K562 (cell line): ENCODE data around the gene TUT1. TPM values are rescaled to one million over a fixed set of nuclear protein-coding genes. Genes with fewer than 3 reads are reported as not detected.
A peak's percentile ranks its signal among the peaks of the same experiment; 100 is the strongest.

Experiments used
- ARHGAP35 ChIP-seq: fragments of 450-650 bp; IDR thresholded peaks from 2 replicates; pipeline ENCODE4 v1.6.1; 2018; ENCODE audit not compliant: partially characterized antibody
- BCL6 ChIP-seq: fragments of 250-450 bp; sonication (Bioruptor Pico); IDR thresholded peaks from 2 replicates; pipeline ENCODE4 v1.4.0; 2020
- CBFA2T3 ChIP-seq: fragments of 450-650 bp; IDR thresholded peaks from 2 replicates; pipeline ENCODE4 v1.6.1; 2017
- CSDE1 ChIP-seq, 2 experiments: fragments of 450-650 bp; IDR thresholded peaks; 2 replicates each; pipeline ENCODE4 v1.6.1; 2016; ENCODE audit warnings: mild to moderate bottlenecking in 1 of 2
- FOXA3 ChIP-seq, 2 experiments: fragments of 450-650 bp in 1 of 2; sonication (generic) in 1 of 2; formaldehyde crosslinking; IDR thresholded peaks in 1 of 2; conservative IDR thresholded peaks in 1 of 2; 2 replicates each; pipeline versions ENCODE4 v1.4.0 to v1.8.0; 2020 to 2022; ENCODE audit warnings: mild to moderate bottlenecking in 2 of 2, missing genetic modification reagents in 1 of 2
- FOXJ3 ChIP-seq: sonication (generic); formaldehyde crosslinking; IDR thresholded peaks from 2 replicates; pipeline ENCODE4 v1.4.0; 2020; ENCODE audit warnings: mild to moderate bottlenecking, missing genetic modification reagents
- HDAC1 ChIP-seq, 2 experiments: fragments of 450-650 bp; IDR thresholded peaks; 2 replicates each; pipeline ENCODE4 v1.6.1; 2016 to 2017; ENCODE audit warnings: inconsistent platforms in 1 of 2, mild to moderate bottlenecking in 1 of 2, moderate library complexity in 1 of 2
- POLR2B ChIP-seq: fragments of 450-650 bp; IDR thresholded peaks from 2 replicates; pipeline ENCODE4 v1.6.1; 2018; ENCODE audit warnings: low read depth; ENCODE audit not compliant: partially characterized antibody
- RBM25 ChIP-seq: fragments of 200-400 bp; formaldehyde crosslinking; IDR thresholded peaks from 2 replicates; pipeline ENCODE4 v1.6.1; 2018; ENCODE audit warnings: low read length, low read depth, moderate library complexity; ENCODE audit not compliant: severe bottlenecking
- SNIP1 ChIP-seq: fragments of 450-650 bp; IDR thresholded peaks from 2 replicates; pipeline ENCODE4 v1.7.1; 2017; ENCODE audit warnings: low read depth, mild to moderate bottlenecking
- SOX6 ChIP-seq: fragments of 450-650 bp; IDR thresholded peaks from 2 replicates; pipeline ENCODE4 v1.6.1; 2014; ENCODE audit warnings: mild to moderate bottlenecking
- TRIM24 ChIP-seq, 2 experiments: fragments of 450-650 bp; IDR thresholded peaks; 2 replicates each; pipeline ENCODE4 v1.6.1; 2016
- ZNF699 ChIP-seq: fragments of 250-450 bp; sonication (Bioruptor Pico); IDR thresholded peaks from 2 replicates; pipeline ENCODE4 v1.8.0; 2021; ENCODE audit warnings: mild to moderate bottlenecking, moderate library complexity; ENCODE audit not compliant: insufficient replicate concordance
- ZNF76 ChIP-seq: fragments of 250-450 bp; sonication (Bioruptor Pico); IDR thresholded peaks from 2 replicates; pipeline ENCODE4 v1.4.0; 2020; ENCODE audit warnings: mild to moderate bottlenecking, moderate library complexity, borderline replicate concordance
- polyA plus RNA-seq, 8 experiments: library from polyadenylated mRNA; depleted of rRNA in 4 of 8; stranded (reverse) in 5 of 8; unstranded in 3 of 8; fragments of >200 nt; fragmentation: Nextera tagmentation in 2 of 8; fragmentation: Illumina TruSeq in 1 of 8; extraction: Ambion mirVana in 2 of 8; extraction: Trizol in 1 of 8; gene quantifications; 2 replicates each; pipeline versions ENCODE4 v1.2.1 to v1.2.3, GENCODE V29; 2011 to 2014; ENCODE audit warnings: inconsistent platforms in 1 of 8, missing spikeins in 1 of 8
- total RNA-seq, 7 experiments: library from RNA; depleted of rRNA in 6 of 7; stranded (reverse); fragments of >200 nt in 6 of 7; fragmentation: Illumina TruSeq in 2 of 7; extraction: Trizol in 2 of 7; gene quantifications; 2 replicates each; pipeline versions ENCODE4 v1.2.1 to v1.2.3, GENCODE V29; 2011 to 2021; ENCODE audit warnings: low replicate concordance in 1 of 7
- TF ChIP-seq, protein P1 (sequence below), 2 experiments: fragments of 450-650 bp; IDR thresholded peaks; 2 replicates each; pipeline ENCODE4 v1.6.1; 2016; ENCODE audit warnings: mild to moderate bottlenecking in 2 of 2, borderline replicate concordance in 1 of 2, low read depth in 1 of 2, moderate library complexity in 1 of 2
- TF ChIP-seq, protein P2 (sequence below): sonication (generic); formaldehyde crosslinking; IDR thresholded peaks from 2 replicates; pipeline ENCODE4 v1.8.1; 2023; ENCODE audit warnings: mild to moderate bottlenecking, missing genetic modification reagents

The TUT1 gene
- total and polyA plus RNA-seq, 9 of the 15 experiments (the other 6 are each of a cell fraction or from before 2014, with no cell fraction given) = 0.66 to 44.3 (median 15.7) TPM

DNA sequence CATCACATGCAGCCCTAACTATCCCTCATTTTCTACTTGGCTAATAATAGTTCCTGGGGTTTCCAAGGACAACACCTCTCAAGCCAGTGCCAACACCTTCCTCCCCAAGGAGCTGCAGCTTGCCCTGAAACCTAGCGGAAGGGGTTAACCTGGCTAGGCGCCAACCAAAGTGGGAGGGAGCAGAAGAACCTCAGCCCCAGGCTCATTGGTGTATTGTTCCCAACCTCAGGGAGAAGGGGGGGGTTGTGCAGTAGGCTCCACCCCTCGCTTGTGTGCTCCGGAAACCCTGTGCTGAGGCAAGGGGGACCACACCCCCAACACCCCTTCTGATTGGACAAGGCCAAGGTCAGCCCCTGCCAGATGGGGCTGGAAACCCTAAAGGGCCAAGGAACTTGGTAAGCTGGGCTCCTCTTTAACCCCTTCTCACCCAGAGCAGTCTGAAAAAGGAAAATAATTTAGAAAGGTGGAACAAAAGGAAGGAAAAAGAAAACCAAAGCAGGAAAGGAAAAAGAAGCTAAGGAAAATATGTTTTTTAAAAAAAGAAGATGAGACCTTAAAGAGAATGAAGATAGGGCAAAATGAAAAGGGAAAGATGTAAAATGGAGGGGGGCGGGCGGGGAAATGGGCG lies 7.9 kb upstream of the TUT1 start (continued):
- TF ChIP-seq RBM25 (peak; percentile 55), POLR2B (no peak), FOXA3 (CRISPR knock-in tag; conservative IDR thresholded peaks at IDR 0.05 in 1 of 2, IDR thresholded peaks at IDR 0.05 in 1 of 2) (no peak), CBFA2T3 (peak; percentile 14; the same call in 1 of the 2 replicates), BCL6 (CRISPR knock-in tag) (no peak), HDAC1 (IDR thresholded peaks at IDR 0.05) (peak; percentile 64 to 65; a peak in 2 of 4 replicates), TRIM24 (IDR thresholded peaks at IDR 0.05) (0 out of 4 replicates have a peak, but pooled peaks have one; percentile 6 to 15), ZNF699 (CRISPR knock-in tag) (no peak), SNIP1 (no peak), ZNF76 (no peak), FOXJ3 (CRISPR knock-in tag) (no peak), CSDE1 (IDR thresholded peaks at IDR 0.05) (0 out of 4 replicates have a peak, but pooled peaks of 1 of the 2 experiments have one; percentile 50), SOX6 (peak; percentile 70), ARHGAP35 (no peak)
- TF ChIP-seq, protein P1, sequence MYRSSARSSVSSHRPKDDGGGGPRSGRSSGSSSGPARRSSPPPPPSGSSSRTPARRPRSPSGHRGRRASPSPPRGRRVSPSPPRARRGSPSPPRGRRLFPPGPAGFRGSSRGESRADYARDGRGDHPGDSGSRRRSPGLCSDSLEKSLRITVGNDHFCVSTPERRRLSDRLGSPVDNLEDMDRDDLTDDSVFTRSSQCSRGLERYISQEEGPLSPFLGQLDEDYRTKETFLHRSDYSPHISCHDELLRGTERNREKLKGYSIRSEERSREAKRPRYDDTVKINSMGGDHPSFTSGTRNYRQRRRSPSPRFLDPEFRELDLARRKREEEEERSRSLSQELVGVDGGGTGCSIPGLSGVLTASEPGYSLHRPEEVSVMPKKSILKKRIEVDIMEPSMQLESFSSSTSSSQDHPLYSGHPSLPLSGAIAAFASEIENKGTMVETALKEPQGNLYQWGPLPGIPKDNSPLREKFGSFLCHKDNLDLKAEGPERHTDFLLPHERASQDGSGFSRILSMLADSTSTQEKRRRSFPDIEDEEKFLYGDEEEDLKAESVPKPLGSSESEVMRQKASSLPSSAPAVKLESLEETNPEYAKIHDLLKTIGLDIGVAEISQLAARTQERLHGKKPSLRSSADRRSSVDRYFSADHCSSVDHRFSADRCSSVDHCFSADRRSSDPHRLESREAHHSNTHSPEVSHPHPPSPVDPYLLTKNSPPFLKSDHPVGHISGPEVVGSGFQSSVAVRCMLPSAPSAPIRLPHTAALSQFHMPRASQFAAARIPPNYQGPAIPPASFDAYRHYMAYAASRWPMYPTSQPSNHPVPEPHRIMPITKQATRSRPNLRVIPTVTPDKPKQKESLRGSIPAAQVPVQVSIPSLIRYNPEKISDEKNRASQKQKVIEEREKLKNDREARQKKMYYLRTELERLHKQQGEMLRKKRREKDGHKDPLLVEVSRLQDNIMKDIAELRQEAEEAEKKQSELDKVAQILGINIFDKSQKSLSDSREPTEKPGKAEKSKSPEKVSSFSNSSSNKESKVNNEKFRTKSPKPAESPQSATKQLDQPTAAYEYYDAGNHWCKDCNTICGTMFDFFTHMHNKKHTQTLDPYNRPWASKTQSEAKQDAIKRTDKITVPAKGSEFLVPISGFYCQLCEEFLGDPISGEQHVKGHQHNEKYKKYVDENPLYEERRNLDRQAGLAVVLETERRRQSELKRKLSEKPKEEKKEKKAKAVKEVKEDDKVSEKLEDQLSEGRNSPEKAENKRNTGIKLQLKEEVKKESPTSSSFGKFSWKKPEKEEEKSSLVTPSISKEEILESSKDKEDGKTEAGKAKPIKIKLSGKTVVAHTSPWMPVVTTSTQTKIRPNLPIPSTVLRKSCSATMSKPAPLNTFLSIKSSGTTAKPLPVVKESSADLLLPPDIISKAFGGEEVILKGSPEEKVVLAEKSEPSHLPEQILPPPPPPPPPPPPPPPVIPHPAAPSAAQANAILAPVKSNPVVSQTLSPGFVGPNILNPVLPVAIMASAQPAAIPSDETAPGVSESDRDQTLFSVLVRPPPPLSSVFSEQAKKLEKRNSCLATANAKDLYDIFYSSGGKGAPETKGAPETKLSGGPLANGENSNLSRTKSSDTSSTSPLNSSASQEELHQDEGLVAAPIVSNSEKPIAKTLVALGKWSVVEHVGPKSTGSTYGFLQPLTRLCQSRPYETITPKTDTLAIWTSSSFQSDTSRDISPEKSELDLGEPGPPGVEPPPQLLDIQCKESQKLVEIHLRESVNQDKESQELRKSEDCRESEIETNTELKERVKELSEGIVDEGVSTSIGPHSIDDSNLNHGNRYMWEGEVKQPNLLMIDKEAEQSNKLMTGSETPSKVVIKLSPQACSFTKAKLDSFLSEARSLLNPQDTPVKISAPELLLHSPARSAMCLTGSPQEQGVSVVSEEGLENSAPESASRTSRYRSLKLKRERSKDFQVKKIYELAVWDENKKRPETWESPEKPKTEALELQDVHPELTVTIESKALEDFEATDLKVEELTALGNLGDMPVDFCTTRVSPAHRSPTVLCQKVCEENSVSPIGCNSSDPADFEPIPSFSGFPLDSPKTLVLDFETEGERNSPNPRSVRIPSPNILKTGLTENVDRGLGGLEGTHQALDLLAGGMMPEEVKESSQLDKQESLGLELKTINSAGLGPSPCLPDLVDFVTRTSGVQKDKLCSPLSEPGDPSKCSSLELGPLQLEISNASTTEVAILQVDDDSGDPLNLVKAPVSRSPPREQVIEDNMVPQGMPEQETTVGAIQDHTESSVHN (IDR thresholded peaks at IDR 0.05; ENCODE audit: borderline replicate concordance in 1 of 2, low read depth in 1 of 2) = 0 out of 4 replicates have a peak, but pooled peaks of 1 of the 2 experiments have one; percentile 28
- TF ChIP-seq, protein P2, sequence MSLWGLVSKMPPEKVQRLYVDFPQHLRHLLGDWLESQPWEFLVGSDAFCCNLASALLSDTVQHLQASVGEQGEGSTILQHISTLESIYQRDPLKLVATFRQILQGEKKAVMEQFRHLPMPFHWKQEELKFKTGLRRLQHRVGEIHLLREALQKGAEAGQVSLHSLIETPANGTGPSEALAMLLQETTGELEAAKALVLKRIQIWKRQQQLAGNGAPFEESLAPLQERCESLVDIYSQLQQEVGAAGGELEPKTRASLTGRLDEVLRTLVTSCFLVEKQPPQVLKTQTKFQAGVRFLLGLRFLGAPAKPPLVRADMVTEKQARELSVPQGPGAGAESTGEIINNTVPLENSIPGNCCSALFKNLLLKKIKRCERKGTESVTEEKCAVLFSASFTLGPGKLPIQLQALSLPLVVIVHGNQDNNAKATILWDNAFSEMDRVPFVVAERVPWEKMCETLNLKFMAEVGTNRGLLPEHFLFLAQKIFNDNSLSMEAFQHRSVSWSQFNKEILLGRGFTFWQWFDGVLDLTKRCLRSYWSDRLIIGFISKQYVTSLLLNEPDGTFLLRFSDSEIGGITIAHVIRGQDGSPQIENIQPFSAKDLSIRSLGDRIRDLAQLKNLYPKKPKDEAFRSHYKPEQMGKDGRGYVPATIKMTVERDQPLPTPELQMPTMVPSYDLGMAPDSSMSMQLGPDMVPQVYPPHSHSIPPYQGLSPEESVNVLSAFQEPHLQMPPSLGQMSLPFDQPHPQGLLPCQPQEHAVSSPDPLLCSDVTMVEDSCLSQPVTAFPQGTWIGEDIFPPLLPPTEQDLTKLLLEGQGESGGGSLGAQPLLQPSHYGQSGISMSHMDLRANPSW = no peak
